Smooth muscle cell of the coronary artery (primary cell): ENCODE results near the gene TKTL2. TPM values are rescaled to one million over a fixed set of nuclear protein-coding genes. Genes with fewer than 3 reads are reported as not detected.

ENCODE experiments used
- total RNA-seq: library from RNA; depleted of rRNA; stranded (reverse); fragments of >200 nt; gene quantifications from 2 replicates; pipeline ENCODE4 v1.2.3, GENCODE V29; 2014; ENCODE audit warnings: low replicate concordance

Gene TKTL2, protein sequence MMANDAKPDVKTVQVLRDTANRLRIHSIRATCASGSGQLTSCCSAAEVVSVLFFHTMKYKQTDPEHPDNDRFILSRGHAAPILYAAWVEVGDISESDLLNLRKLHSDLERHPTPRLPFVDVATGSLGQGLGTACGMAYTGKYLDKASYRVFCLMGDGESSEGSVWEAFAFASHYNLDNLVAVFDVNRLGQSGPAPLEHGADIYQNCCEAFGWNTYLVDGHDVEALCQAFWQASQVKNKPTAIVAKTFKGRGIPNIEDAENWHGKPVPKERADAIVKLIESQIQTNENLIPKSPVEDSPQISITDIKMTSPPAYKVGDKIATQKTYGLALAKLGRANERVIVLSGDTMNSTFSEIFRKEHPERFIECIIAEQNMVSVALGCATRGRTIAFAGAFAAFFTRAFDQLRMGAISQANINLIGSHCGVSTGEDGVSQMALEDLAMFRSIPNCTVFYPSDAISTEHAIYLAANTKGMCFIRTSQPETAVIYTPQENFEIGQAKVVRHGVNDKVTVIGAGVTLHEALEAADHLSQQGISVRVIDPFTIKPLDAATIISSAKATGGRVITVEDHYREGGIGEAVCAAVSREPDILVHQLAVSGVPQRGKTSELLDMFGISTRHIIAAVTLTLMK
- total RNA-seq, result not detected in 2 replicates

DNA sequence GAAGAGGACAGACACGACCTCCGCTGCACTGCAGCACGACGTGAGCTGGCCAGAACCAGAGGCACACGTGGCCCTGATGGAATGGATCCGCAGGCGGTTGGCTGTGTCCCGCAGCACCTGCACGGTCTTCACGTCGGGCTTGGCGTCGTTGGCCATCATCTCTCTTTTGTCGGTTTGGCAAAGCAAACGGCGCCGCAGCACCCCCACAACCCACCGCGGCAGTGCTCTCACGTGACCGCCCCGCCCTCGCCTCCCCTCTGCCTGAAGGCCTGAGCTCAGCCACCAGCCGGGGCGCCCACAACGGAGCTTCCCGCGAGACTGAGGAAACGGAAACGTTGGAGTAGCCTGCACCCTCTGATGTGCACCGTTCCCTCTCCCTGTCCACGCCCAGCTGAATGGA lies at the start of gene TKTL2:
TKTL2 (minus strand) TSS at position 179 of the 400 bp plus-strand sequence; CDS start at position 159, 20 bp downstream.

DNA sequence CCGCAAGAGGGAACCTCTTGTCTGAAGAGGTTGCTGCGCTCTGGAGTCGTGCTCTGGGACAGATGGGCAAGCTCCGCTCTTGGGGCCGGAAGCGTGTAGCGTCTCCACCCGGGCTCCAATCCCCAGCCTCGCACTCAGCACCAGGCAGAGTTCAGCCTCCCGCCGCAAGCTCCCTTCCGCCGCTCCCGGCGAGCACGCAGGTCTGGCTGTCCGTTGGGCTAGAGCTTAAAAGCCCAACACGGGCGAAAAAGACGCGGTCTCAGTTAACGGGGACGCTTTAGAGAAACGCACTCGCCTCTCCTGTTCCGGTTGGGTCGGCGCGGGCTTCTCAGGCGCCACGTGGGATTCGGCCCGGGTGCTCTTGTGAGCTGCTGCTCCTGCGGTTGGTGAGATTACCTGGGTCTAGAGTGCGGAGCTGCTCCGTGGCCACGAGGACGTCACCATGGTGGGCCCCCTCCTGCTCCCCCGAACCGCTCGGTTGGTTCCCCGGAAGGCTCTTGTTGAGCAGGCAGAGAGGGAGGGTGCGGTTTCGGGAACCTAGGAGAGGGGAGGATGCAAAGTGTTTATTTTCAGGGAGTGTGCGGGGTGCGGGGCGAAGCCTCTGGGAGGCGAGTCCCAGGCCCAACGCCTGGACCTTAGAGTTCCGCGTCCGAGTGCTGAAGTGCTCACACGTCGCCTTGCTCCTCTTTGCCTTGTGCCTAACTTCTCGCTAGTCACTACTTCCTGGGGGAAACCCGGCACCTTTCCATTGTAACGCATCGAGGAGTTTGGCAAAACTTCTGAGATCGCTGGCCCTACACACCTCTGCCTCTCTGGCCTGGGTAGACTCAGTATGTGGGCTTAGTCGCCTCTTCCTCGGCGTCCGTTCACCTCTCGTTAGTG lies 21.0 kb upstream of the TKTL2 start, which contains the start of gene TMA16:
TMA16 (plus strand) TSS at position 331 of the 882 bp plus-strand sequence; CDS start at position 443, 112 bp downstream.

Other genes with a start within 250 kb of the TKTL2 start
- under 0.01 and 0.12 TPM in 2 replicates for gene NPY1R, start 141.2 kb downstream of the TKTL2 start, total RNA-seq
- gene NPY5R, start 129.9 kb downstream of the TKTL2 start, total RNA-seq, result not detected in 2 replicates
- 16.1 and 32.1 TPM in 2 replicates for gene TMA16, start 20.9 kb upstream of the TKTL2 start, total RNA-seq